T-cell (primary cell): ENCODE data around the gene GULP1. TPM values are rescaled to one million over a fixed set of nuclear protein-coding genes. Genes with fewer than 3 reads are reported as not detected.

ENCODE experiments used
- ATAC-seq, 4 experiments: fragments of 200-7000 bp in 3 of 4; fragments of 150-1000 bp in 1 of 4; cut with Tn5 transposase; replicated peaks in 1 of 4; 1 replicate in 3 of 4; 2 replicates in 1 of 4; pipeline ENCODE4 v1.10.0; 2021; ENCODE audit warnings: moderate library complexity in 3 of 4, mild to moderate bottlenecking in 2 of 4, moderate number of reproducible peaks in 1 of 4
- CTCF ChIA-PET, 2 donors: fragments of 300-600 bp; sonication (Branson Sonifier 250); formaldehyde crosslinking; loops; one replicate each; lab custom pipeline; 2022; ENCODE audit warnings: antibody characterized with exemption in 2 of 2; lab: Charles Lee
- POLR2A ChIA-PET, 2 donors: fragments of 300-600 bp; sonication (Branson Sonifier 250); formaldehyde crosslinking; loops; one replicate each; lab custom pipeline; 2022; ENCODE audit warnings: antibody characterized with exemption in 2 of 2; lab: Charles Lee
- DNase-seq, 35 experiments: peaks; one replicate each; pipeline versions ENCODE4 v3.0.0 to v3.0.0-alpha.2; 2013 to 2023
- H3K27ac ChIP-seq: one replicate; pipeline ENCODE4 v1.5.1; 2013; ENCODE audit warnings: low read length
- H3K27me3 ChIP-seq, 2 experiments: replicated peaks in 1 of 2; 1 replicate in 1 of 2; 2 replicates in 1 of 2; pipeline versions ENCODE4 v1.6.1 to v1.7.0; 2013; ENCODE audit warnings: low read length in 1 of 2, mixed read lengths in 1 of 2; ENCODE audit not compliant: control insufficient read depth in 2 of 2, insufficient read depth in 2 of 2; ENCODE audit errors: extremely low read depth in 1 of 2
- H3K36me3 ChIP-seq, 2 donors: 1 replicate in 1 of 2; 2 replicates in 1 of 2; pipeline versions ENCODE4 v1.6.1 to v1.7.0; 2013; ENCODE audit warnings: low read length in 1 of 2; ENCODE audit not compliant: control insufficient read depth in 2 of 2, insufficient read depth in 1 of 2; ENCODE audit errors: extremely low read depth in 1 of 2
- H3K4me1 ChIP-seq, 2 experiments: 1 replicate in 1 of 2; 2 replicates in 1 of 2; pipeline versions ENCODE4 v1.6.1 to v1.7.0; 2013; ENCODE audit warnings: low read length in 2 of 2, mixed read lengths in 1 of 2; ENCODE audit not compliant: insufficient read depth in 2 of 2, control insufficient read depth in 1 of 2; ENCODE audit errors: extremely low read depth in 1 of 2
- H3K4me3 ChIP-seq, 2 donors: 1 replicate in 1 of 2; 2 replicates in 1 of 2; pipeline versions ENCODE4 v1.5.1 to v1.7.0; 2013; ENCODE audit warnings: mild to moderate bottlenecking in 2 of 2, low read length in 1 of 2, moderate library complexity in 1 of 2; ENCODE audit not compliant: control insufficient read depth in 1 of 2; ENCODE audit errors: extremely low read depth in 1 of 2
- H3K9me3 ChIP-seq: 2 replicates; pipeline ENCODE4 v1.7.0; 2013
- H3K27ac Mint-ChIP-seq, 2 donors: one replicate each; pipeline ENCODE4 v1.8.0; 2020 to 2021; ENCODE audit warnings: mild to moderate bottlenecking in 2 of 2, mixed read lengths in 2 of 2
- H3K27me3 Mint-ChIP-seq, 2 donors: one replicate each; pipeline ENCODE4 v1.8.0; 2021 to 2022; ENCODE audit warnings: mixed read lengths in 2 of 2
- H3K36me3 Mint-ChIP-seq: one replicate; pipeline ENCODE4 v1.8.0; 2021; ENCODE audit warnings: mixed read lengths
- H3K4me1 Mint-ChIP-seq, 3 donors: one replicate each; pipeline ENCODE4 v1.8.0; 2020 to 2022; ENCODE audit warnings: mixed read lengths in 3 of 3, mild to moderate bottlenecking in 1 of 3
- H3K4me3 Mint-ChIP-seq, 3 donors: one replicate each; pipeline ENCODE4 v1.8.0; 2020 to 2022; ENCODE audit warnings: mild to moderate bottlenecking in 3 of 3, mixed read lengths in 3 of 3, moderate library complexity in 3 of 3
- H3K9me3 Mint-ChIP-seq, 3 donors: one replicate each; pipeline ENCODE4 v1.8.0; 2020 to 2022; ENCODE audit warnings: mixed read lengths in 3 of 3
- WGBS: methylation state at CpG from one replicate; pipeline ENCODE4 v1.1.5; 2013; ENCODE audit warnings: missing lambda C conversion rate; ENCODE audit not compliant: insufficient coverage; 5-methylcytosine and 5-hydroxymethylcytosine counted together
- total RNA-seq, 35 experiments: library from RNA in 6 of 35; stranded (reverse) in 6 of 35; fragments of 120-200 nt in 1 of 35; gene quantifications; one replicate each; pipeline versions ENCODE4 v1.2.1 to v1.2.4 and lab custom pipeline; 2013 to 2026

Gene GULP1
- total RNA-seq, 5 donors from 2014 or later (not counting 1 experiment from before 2014, with no cell fraction given), result 0.13 to 0.47 (median 0.13) TPM; not detected in 2

DNA sequence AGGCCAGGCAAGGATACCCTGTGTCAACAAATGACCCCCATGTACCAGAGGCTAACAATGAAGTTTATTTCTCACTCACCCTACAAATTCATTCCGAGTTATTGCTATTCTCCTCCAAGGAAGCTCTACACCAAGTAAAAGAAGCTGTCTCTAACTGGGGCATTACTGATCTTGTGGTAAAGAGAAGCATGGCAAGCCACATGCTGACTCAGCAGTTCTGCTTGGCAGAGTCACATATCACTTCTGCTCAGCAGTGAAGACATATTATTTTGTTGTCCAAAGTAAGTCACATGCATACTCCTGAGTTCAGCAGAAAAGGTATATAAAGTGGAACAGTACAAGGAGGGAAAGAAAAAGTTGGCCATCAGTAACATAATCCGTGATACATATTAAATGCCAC, 315.8 kb downstream of the GULP1 start:
- Histone ChIP-seq H3K4me3 (no peak overlapping the region), H3K4me1 (no peaks in the 10 kb centered on the region), H3K27ac (no peak overlapping the region), H3K9me3 (no peaks in the 10 kb centered on the region), H3K36me3 (no peaks in the 10 kb centered on the region), H3K27me3 (no peaks in the 10 kb centered on the region)
- ChIA-PET CTCF (no interaction called here), POLR2A (interaction anchor here in 1 of 2 donors (0.6 kb wide), 1 partner anchor 1224 kb away, joined by 4 read pairs; no protein-coding TSS in a partner anchor)
- Mint-ChIP-seq H3K4me3 (no peak overlapping the region), H3K4me1 (no peaks in the 10 kb centered on the region), H3K27me3 (no peaks in the 10 kb centered on the region), H3K27ac (no peak overlapping the region), H3K9me3 (no peaks in the 10 kb centered on the region), H3K36me3 (no peaks in the 10 kb centered on the region)
- WGBS, result no CpG with 5 or more reads among the region's 2 CpGs
- no peak for ATAC-seq
- DNase-seq, result peak in 2 of 35 experiments; percentile 4

DNA sequence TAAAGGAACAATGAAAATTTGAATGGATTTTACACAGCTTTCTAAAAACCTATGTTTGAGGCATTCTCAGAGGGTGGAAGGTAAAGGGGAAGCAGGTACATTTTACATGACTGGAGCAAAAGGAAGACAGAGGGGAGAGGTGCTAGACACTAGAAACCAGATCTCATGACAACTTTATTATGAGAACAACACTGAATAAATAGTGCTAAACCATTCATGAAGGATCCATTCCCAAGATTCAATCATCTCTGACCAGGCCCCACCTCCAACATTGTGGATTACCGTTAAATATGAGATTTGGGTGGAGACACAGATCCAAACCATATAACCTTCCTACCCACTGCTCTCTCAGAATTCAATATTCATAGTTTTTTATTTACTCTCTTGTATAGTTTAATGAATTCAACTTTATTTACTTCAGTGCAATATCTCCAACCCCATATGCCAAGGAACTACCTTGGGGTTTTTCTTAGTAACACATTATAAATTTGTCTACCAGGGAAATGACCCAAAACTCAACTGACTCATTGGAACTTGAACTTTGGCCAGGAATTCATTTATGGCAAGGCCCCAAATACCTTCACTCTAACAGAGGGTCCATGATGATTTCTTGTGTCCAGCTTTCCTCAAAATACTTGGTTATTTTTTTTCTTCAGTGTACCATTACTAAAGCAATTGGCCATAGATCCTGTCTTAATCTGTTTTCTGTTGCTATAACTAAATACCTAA, 317.8 kb downstream of the GULP1 start:
- no peak overlapping the region for H3K27ac Mint-ChIP-seq
- no peak overlapping the region for H3K4me3 Mint-ChIP-seq
- no peaks in the 10 kb centered on the region for H3K9me3 Mint-ChIP-seq
- no peak for DNase-seq
- no peaks in the 10 kb centered on the region for H3K27me3 Mint-ChIP-seq
- POLR2A ChIA-PET, result no interaction called here
- H3K4me1 Mint-ChIP-seq, result no peaks in the 10 kb centered on the region
- H3K4me1 ChIP-seq, result no peaks in the 10 kb centered on the region
- no peaks in the 10 kb centered on the region for H3K27me3 ChIP-seq
- no peaks in the 10 kb centered on the region for H3K36me3 Mint-ChIP-seq
- no peak overlapping the region for H3K4me3 ChIP-seq
- CTCF ChIA-PET, result no interaction called here
- H3K27ac ChIP-seq, result no peak overlapping the region
- no peaks in the 10 kb centered on the region for H3K9me3 ChIP-seq
- no peaks in the 10 kb centered on the region for H3K36me3 ChIP-seq
- no CpG with 5 or more reads among the region's 1 CpG for WGBS
- no peak for ATAC-seq

DNA sequence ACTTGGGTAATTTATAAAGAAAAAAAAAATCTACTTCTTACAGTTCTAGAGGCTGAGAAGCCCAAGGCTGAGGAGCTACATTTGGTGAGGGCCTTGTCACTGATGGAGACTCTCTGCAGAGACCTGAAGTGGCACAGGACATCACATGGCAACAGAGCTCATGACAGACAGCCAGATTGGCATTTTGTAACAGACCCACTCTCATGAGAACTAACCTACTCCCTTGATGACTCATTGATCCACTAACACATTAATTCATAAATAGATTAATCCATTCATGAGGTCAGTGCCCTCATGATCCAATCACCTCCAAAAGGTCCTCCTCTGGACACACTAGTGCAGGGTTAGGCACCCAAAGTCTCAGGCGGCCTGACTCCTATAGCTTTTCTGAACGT, 318.4 kb downstream of the GULP1 start:
- Histone ChIP-seq H3K4me3 (no peak overlapping the region), H3K9me3 (no peaks in the 10 kb centered on the region), H3K4me1 (no peaks in the 10 kb centered on the region), H3K27me3 (no peaks in the 10 kb centered on the region), H3K27ac (no peak overlapping the region), H3K36me3 (no peaks in the 10 kb centered on the region)
- ChIA-PET CTCF (interaction anchor here in 1 of 2 donors (0.6 kb wide), 1 partner anchor 171 kb away, joined by 3 read pairs; no protein-coding TSS in a partner anchor), POLR2A (no interaction called here)
- Mint-ChIP-seq H3K27ac (no peak overlapping the region), H3K9me3 (no peaks in the 10 kb centered on the region), H3K36me3 (no peaks in the 10 kb centered on the region), H3K4me3 (no peak overlapping the region), H3K27me3 (no peaks in the 10 kb centered on the region), H3K4me1 (no peaks in the 10 kb centered on the region)
- DNase-seq (no peak), ATAC-seq (peak in 1 of 4 experiments; percentile 19)
- 24% methylated on average over 2 of the region's 2 CpGs for WGBS

DNA sequence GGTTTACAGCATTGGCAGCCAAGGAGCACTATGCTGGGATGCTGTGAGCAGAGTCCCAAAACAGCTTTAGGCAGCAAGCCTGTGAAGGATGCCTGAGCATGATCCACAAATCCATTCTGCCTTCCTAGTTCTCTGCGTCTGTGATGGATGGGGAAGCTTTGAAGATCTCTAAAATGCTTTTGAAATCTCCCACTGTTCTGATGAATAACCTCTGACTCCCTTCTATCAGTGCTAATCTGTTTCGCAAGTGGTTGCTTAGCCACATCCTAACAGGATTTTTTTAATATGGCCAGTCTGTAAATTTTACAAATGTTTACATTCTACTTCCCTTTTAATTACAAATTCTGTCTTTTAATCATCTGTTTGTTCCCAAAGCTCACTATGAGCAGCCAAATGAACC, 319.2 kb downstream of the GULP1 start:
- ATAC-seq (no peak), DNase-seq (no peak)
- Histone ChIP-seq H3K27me3 (no peaks in the 10 kb centered on the region), H3K27ac (no peak overlapping the region), H3K36me3 (no peaks in the 10 kb centered on the region), H3K4me3 (no peak overlapping the region), H3K4me1 (no peaks in the 10 kb centered on the region), H3K9me3 (no peaks in the 10 kb centered on the region)
- CTCF ChIA-PET, result interaction anchor here in 1 of 2 donors (0.6 kb wide), 1 partner anchor 482 kb away, joined by 3 read pairs; no protein-coding TSS in a partner anchor
- no peaks in the 10 kb centered on the region for H3K27me3 Mint-ChIP-seq
- H3K4me1 Mint-ChIP-seq, result no peaks in the 10 kb centered on the region
- POLR2A ChIA-PET, result no interaction called here
- no peaks in the 10 kb centered on the region for H3K9me3 Mint-ChIP-seq
- no peak overlapping the region for H3K27ac Mint-ChIP-seq
- H3K4me3 Mint-ChIP-seq, result no peak overlapping the region
- WGBS, result no CpG with 5 or more reads among the region's 2 CpGs
- H3K36me3 Mint-ChIP-seq, result no peaks in the 10 kb centered on the region

DNA sequence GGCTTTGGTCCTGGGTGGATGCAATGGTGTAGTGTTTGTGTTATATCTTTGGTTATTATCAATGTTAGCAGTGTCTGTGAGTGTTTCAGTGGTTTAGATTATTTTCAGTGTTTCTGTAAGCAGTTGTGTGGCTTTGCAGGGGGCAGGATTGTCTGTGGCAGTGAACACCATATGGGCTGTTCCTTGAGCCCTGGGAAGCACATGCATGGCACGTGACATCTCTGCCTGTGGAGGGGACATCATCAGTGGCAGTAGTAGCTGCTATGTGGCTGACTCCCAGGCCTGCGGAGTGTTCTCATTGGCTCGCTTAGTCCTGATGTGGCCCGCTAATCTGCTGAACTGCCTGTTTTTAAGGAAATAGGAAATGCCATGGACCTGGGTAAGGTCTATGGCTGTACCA, 327.5 kb downstream of the GULP1 start:
- no peak overlapping the region for H3K27ac ChIP-seq
- ATAC-seq (no peak), DNase-seq (no peak)
- no peaks in the 10 kb centered on the region for H3K36me3 ChIP-seq
- no peak overlapping the region for H3K4me3 ChIP-seq
- Mint-ChIP-seq H3K9me3 (peaks cover 3 to 7% (median 7%) of the 10 kb centered on the region in 3 donors), H3K4me1 (no peaks in the 10 kb centered on the region), H3K27me3 (no peaks in the 10 kb centered on the region), H3K4me3 (no peak overlapping the region), H3K27ac (no peak overlapping the region), H3K36me3 (no peaks in the 10 kb centered on the region)
- POLR2A ChIA-PET, result interaction anchor here in 1 of 2 donors (0.5 kb wide), 1 partner anchor 11 kb away, joined by 3 read pairs; no protein-coding TSS in a partner anchor
- H3K4me1 ChIP-seq, result no peaks in the 10 kb centered on the region
- H3K27me3 ChIP-seq, result no peaks in the 10 kb centered on the region
- CTCF ChIA-PET, result no interaction called here
- no peaks in the 10 kb centered on the region for H3K9me3 ChIP-seq
- WGBS, result 94% methylated on average over 4 of the region's 4 CpGs

DNA sequence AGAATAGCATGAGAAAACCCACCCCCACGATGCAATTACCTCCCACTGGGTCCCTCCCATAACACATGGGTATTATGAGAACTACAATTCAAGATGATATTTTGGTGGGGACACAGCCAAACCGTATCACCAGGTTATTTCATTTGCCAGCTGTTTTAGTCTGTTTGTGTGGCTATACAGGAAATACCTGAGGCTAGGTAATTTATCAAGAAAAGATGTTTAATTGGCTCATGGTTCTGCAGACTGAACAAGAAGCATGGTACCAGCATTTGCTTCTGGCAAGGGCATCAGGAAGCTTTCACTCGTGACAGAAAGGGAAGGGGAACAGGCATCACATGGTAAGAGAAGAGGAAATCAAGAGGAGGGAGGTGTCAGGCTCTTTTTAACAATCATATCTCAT, 329.2 kb downstream of the GULP1 start:
- ATAC-seq (no peak), DNase-seq (no peak)
- Mint-ChIP-seq H3K4me1 (no peaks in the 10 kb centered on the region), H3K27me3 (no peaks in the 10 kb centered on the region), H3K36me3 (no peaks in the 10 kb centered on the region), H3K27ac (no peak overlapping the region), H3K9me3 (peaks cover 3 to 7% (median 7%) of the 10 kb centered on the region in 3 donors), H3K4me3 (no peak overlapping the region)
- WGBS, result 67% methylated on average over 1 of the region's 3 CpGs
- POLR2A ChIA-PET, result no interaction called here
- Histone ChIP-seq H3K9me3 (no peaks in the 10 kb centered on the region), H3K4me3 (no peak overlapping the region), H3K4me1 (no peaks in the 10 kb centered on the region), H3K36me3 (no peaks in the 10 kb centered on the region), H3K27ac (no peak overlapping the region), H3K27me3 (no peaks in the 10 kb centered on the region)
- CTCF ChIA-PET, result no interaction called here
